Hepatocyte (in vitro differentiated cells): Measurements from ENCODE around the gene TWF2. TPM values are rescaled to one million over a fixed set of nuclear protein-coding genes. Genes with fewer than 3 reads are reported as not detected.

ENCODE experiments used
- DNase-seq: peaks from one replicate; pipeline ENCODE4 v3.0.0-alpha.2; 2016; ENCODE audit warnings: low spot score
- H2AFZ ChIP-seq: fragments of 200-600 bp; sonication (generic); 2 replicates; pipeline ENCODE4 v1.6.0; 2016; ENCODE audit warnings: antibody characterized with exemption, mild to moderate bottlenecking
- H3K27ac ChIP-seq: fragments of 200-600 bp; sonication (generic); 2 replicates; pipeline ENCODE4 v1.5.1; 2016; ENCODE audit warnings: mild to moderate bottlenecking
- H3K27me3 ChIP-seq: fragments of 200-600 bp; sonication (generic); 2 replicates; pipeline ENCODE4 v1.6.1; 2016
- H3K36me3 ChIP-seq: fragments of 200-600 bp; sonication (generic); replicated peaks from 2 replicates; pipeline ENCODE4 v1.5.1; 2016; ENCODE audit warnings: low read depth; ENCODE audit not compliant: insufficient read depth
- H3K4me1 ChIP-seq: fragments of 200-600 bp; sonication (generic); 2 replicates; pipeline ENCODE4 v1.5.1; 2016; ENCODE audit warnings: mild to moderate bottlenecking, moderate library complexity; ENCODE audit not compliant: insufficient read depth
- H3K4me2 ChIP-seq: fragments of 200-600 bp; sonication (generic); 2 replicates; pipeline ENCODE4 v1.6.0; 2016
- H3K4me3 ChIP-seq: fragments of 200-600 bp; sonication (generic); 2 replicates; pipeline ENCODE4 v1.5.1; 2016; ENCODE audit warnings: mild to moderate bottlenecking
- H3K79me2 ChIP-seq: fragments of 200-600 bp; sonication (generic); 2 replicates; pipeline ENCODE4 v1.6.0; 2017; ENCODE audit warnings: mild to moderate bottlenecking
- H3K9me2 ChIP-seq: fragments of 200-600 bp; sonication (generic); replicated peaks from 2 replicates; pipeline ENCODE4 v1.6.0; 2017; ENCODE audit warnings: mild to moderate bottlenecking; ENCODE audit not compliant: insufficient read depth
- H3K9me3 ChIP-seq: fragments of 200-600 bp; sonication (generic); 2 replicates; pipeline ENCODE4 v1.5.1; 2016; ENCODE audit warnings: low read depth, mild to moderate bottlenecking
- H4K20me1 ChIP-seq: fragments of 200-600 bp; sonication (generic); 2 replicates; pipeline ENCODE4 v1.6.0; 2016; ENCODE audit warnings: mild to moderate bottlenecking; ENCODE audit not compliant: insufficient read depth, poor library complexity, severe bottlenecking
- CTCF ChIP-seq: fragments of 200-600 bp; sonication (generic); IDR thresholded peaks from 2 replicates; pipeline ENCODE4 v1.5.1; 2016; ENCODE audit warnings: antibody characterized with exemption, mild to moderate bottlenecking; ENCODE audit not compliant: poor library complexity
- EZH2 ChIP-seq: fragments of 200-600 bp; sonication (generic); IDR thresholded peaks from 2 replicates; pipeline ENCODE4 v1.6.1; 2016; ENCODE audit warnings: antibody characterized with exemption, mild to moderate bottlenecking, borderline replicate concordance
- EZH2phosphoT487 ChIP-seq: fragments of 200-600 bp; sonication (generic); IDR thresholded peaks from one replicate; pipeline ENCODE4 v1.6.1; 2018; ENCODE audit warnings: antibody characterized with exemption, mild to moderate bottlenecking, low read depth, moderate library complexity; ENCODE audit not compliant: unreplicated experiment, severe bottlenecking
- WGBS: methylation state at CpG from one replicate; pipeline ENCODE4 v1.1.6; 2016; ENCODE audit warnings: low lambda C conversion rate; ENCODE audit errors: missing lambda C conversion rate; 5-methylcytosine and 5-hydroxymethylcytosine counted together
- polyA plus RNA-seq: library from polyadenylated mRNA; unstranded; fragments of >200 nt; fragmentation: Nextera tagmentation; extraction: Ambion mirVana; gene quantifications from 2 replicates; pipeline ENCODE4 v1.2.1, GENCODE V29; 2016
- total RNA-seq: library from RNA; depleted of rRNA; stranded (reverse); fragments of >200 nt; gene quantifications from 2 replicates; pipeline ENCODE4 v1.2.3, GENCODE V29; 2014

TWF2 gene
- total and polyA plus RNA-seq, 2 experiments from 2014 or later: 47.4 to 52.5 TPM

DNA sequence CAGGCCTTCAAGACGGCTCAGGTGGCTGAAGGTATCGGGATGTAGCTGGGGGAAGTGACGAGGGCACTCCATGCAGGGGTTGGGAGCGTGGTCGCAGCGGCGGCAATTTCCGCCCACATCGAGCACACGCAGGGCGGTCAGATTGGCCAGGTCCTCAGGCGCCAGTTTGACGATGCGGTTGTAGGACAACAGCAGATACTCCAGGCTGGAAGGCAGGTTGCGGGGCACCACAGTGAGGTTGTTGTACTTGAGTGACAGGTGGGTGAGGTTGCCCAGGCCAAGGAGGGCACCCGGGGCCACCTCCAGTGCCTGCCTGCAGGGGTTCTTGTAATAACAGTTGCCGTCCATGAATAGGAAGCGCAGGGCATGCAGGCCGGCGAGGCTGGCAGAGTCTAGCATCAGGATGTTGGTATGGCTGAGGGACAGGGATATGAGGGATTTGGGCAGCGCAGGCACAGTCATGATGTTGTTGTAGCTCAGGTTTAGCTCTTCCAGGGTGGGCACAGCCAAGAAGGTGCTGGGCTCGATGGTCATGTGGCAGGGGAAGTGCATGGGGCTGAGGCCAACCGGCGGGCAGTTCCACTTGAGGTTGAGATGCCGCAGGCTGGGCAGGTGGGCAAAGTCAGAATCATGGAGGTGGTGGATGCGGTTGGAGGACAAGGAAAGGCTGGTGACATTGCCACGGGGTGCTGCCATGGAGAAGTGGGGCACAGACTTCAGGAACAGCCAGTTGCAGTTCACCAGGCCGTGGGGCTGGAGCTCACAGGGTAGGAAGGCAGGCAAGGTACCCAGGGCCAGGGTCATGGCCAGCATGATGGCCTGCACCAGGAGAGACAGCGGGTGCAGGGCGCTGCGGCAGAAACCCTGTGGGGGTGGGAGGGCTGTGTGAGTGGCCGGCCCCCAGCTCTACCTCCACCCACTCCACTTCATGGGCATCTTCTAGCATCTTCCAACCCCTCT, 15.2 kb downstream of the TWF2 start:
- TF ChIP-seq EZH2: no peak
- no peak for TF ChIP-seq CTCF
- TF ChIP-seq EZH2phosphoT487: no peak
- no peaks in the 10 kb centered on the region for H3K36me3 ChIP-seq
- 96% methylated on average over 32 of the region's 32 CpGs for WGBS
- no peaks in the 10 kb centered on the region for H4K20me1 ChIP-seq
- no peak overlapping the region for H3K4me3 ChIP-seq
- H3K9me3 ChIP-seq: no peaks in the 10 kb centered on the region
- H2AFZ ChIP-seq: no peak overlapping the region
- no peak overlapping the region for H3K4me2 ChIP-seq
- no peaks in the 10 kb centered on the region for H3K9me2 ChIP-seq
- peaks cover 10% of the 10 kb centered on the region for H3K4me1 ChIP-seq
- H3K27ac ChIP-seq: no peak overlapping the region
- H3K79me2 ChIP-seq: no peaks in the 10 kb centered on the region
- no peaks in the 10 kb centered on the region for H3K27me3 ChIP-seq
- DNase-seq: no peak

DNA sequence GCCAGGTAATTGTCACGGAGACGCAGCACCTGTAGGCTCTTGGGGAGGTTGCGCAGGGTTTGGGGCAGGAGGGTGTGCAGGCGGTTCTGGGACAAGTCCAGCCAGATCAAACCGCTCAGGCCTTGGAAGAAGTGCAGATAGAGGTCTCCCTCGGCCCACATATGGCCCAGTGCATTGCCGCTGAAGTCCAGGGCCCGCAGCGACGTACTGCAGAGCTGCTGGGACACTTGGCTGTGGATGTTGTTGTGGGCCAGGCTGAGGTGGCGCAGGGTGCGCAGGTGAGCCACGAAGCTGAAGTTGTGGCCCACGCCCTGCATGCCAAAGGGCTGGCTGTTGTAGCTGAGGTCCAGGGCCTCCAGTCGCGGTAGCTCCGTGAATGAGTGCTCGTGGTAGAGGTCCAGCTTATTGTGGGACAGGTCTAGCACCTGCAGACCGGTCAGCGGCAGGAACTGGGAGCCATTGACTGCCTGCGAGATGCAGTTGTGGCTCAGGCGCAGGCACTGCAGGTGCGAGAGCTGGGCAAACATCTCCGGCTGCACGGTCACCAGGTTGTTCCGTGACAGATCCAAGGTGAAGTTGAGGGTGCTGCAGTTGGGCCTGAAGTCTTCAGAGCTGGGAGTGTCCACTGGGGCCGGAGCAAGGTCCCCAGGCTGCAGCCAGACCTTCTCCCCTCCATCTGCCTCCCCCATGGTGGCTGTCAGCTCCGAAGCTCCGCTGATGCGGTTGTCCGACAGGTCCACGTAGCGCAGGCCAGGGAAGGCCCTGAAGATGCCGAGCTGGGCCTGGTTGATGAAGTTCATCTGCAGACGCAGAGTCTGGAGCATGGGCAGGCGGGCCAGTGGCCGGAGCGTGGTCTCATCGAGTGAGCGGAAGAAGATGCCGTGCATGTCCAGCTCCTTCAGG, 16.4 kb downstream of the TWF2 start:
- TF ChIP-seq EZH2phosphoT487: no peak
- TF ChIP-seq EZH2: no peak
- no peak for TF ChIP-seq CTCF
- Histone ChIP-seq H4K20me1 (no peaks in the 10 kb centered on the region), H3K36me3 (no peaks in the 10 kb centered on the region), H3K4me1 (peaks cover 11% of the 10 kb centered on the region), H3K79me2 (no peaks in the 10 kb centered on the region), H3K9me3 (no peaks in the 10 kb centered on the region), H3K4me3 (no peak overlapping the region), H3K4me2 (no peak overlapping the region), H3K9me2 (no peaks in the 10 kb centered on the region), H3K27ac (no peak overlapping the region), H2AFZ (no peak overlapping the region), H3K27me3 (no peaks in the 10 kb centered on the region)
- DNase-seq: no peak
- 96% methylated on average over 41 of the region's 41 CpGs for WGBS

DNA sequence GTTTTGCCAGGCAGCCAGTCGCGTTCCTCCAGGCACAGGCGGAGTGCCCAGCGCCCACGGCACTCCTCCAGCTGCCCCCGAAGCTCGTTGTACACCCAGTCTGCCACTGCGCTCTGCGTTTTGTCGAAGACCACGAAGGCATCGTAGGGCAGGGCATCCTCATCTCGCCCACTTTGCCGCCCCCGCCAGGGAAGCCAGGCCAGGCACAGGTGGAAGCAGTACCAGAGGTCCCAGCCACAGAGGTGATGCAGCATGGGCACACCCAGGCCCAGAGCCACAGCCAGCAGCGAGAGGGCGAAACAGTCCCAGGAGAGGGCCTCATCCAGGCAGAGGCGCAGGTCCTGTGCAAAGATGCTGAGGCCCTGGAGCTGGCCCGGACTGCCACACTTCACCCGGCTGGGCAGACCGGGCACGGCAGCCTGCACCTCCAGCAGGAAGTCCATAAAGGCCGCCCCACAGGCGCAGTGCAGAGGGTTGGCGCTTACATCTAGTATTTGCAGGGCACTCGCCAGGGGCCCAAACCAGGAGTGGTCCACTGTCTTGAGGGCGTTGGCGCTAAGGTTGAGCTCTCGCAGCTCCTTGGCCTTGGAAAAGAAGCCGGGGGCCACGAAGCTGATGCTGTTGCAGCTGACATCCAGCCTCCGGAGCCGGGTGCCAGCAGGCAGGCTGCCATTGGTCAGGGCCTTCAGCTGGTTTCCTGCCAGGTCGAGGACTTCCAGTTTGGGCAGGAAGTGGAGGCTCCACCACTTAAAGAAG, 17.2 kb downstream of the TWF2 start:
- Histone ChIP-seq H2AFZ (no peak overlapping the region), H3K27me3 (no peaks in the 10 kb centered on the region), H3K79me2 (no peaks in the 10 kb centered on the region), H3K36me3 (no peaks in the 10 kb centered on the region), H3K9me3 (no peaks in the 10 kb centered on the region), H4K20me1 (no peaks in the 10 kb centered on the region), H3K27ac (no peak overlapping the region), H3K4me3 (no peak overlapping the region), H3K4me2 (no peak overlapping the region), H3K4me1 (peaks cover 14% of the 10 kb centered on the region), H3K9me2 (no peaks in the 10 kb centered on the region)
- TF ChIP-seq EZH2phosphoT487 (no peak), CTCF (no peak), EZH2 (no peak)
- DNase-seq: no peak
- WGBS: 95% methylated on average over 34 of the region's 34 CpGs
